ENCODE data around the gene EXOC2.

Gene EXOC2

DNA sequence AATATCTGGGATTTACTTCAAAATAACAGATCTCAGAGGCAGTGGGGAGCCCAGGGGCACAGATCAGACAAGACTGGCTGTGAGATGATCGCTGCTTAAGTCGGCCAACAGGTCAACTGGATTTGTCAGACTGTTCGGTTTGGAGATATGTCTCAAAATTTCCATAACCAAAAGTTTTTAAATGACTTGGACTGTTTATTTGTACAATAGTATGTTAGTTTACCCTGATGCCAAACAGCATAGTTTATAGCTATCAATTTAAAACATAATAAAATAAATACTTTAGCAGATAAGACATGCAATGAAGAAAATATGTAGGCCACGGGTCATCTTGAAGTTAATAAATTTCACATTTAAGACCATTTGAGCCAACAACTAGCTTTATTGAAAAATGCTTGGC is 174.7 kb downstream of the EXOC2 start:
- no peak for FAIRE-seq

DNA sequence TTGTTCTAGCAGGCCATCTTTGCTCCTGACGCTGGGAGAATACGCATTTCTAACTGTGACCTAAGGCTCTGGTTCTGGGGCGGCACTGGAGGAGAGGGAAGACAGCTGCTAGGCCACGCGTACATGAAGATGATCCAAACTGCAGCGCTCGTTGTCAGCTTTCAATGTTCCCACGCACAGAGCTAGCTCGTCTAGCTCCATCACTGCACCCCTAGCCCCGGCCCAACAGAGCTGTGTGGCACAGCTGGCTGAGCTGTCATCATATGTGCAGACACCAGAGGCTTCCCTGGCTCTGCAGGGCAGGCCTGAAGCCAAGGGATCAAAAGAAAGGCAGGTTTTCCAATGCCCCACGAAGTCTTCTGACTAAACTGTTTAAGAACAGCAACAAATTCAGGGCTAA is 176.7 kb downstream of the EXOC2 start:
- no peak for FAIRE-seq

DNA sequence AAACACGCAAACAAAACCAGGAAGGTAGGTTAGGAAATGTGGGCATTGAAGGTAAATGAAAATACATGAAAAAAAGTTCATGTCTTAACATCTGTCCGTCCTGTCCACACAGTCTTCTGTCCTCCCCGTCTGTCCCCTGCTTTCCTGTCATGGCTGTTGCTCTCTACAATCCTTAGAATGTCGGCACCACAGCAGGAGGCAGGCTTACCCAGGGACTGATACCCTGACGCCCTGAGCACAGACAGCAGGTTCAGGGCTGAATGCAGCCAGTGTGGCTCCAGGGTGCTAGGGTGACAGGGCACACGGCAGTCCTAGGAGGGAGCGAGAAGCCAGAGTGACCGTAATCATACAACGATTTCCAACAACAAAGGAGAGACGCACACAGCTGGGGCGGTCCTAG is 177.7 kb downstream of the EXOC2 start:
- FAIRE-seq = no peak

DNA sequence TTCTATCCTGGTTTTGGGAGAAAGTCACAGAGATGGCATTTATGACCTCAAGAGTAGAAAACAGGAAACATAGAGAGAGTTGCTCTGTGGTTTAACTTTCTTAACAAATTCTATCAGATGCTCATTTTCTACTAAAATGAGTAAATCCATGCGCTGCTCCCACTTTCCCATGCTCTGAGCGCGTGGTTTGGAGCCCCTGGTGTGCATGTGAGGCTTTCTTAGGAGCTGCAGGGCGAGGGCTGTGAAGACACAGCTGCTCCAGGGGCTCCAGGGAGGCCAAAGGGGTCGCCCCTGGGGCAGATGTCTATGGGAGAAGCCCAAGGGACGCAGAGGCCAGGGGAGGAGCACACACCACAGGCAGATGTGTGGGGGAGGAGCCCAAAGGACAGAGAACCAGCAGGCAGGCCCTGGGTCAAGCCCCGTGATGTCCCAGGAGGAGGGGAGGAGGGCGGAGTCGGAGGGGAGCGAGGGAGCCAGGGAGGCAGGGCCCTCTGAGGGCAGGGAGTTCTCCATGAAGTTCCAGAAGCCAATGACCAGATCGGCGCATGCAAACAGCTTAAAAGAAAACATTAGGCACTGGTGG is 178.5 kb downstream of the EXOC2 start:
- no peak for FAIRE-seq

DNA sequence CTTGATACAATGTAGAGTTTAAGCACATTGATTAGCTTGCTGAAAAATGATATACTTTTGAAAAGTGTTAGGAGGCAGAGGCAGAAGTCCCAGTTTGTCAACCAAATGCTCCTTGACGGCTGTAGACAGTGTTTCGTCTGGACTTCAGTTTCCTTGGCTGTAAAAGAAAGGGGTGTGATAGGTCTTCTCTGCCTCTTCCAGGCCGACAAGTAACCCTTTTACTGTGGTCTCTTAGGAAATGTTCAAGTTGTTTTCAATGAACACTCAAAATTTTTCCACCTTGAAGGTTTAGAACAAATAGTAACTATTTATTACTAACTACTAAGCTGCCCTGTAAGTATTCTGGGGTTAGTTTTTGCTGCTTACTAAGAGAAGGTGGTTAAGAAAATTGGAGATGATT is 179.0 kb downstream of the EXOC2 start:
- no peak for FAIRE-seq

DNA sequence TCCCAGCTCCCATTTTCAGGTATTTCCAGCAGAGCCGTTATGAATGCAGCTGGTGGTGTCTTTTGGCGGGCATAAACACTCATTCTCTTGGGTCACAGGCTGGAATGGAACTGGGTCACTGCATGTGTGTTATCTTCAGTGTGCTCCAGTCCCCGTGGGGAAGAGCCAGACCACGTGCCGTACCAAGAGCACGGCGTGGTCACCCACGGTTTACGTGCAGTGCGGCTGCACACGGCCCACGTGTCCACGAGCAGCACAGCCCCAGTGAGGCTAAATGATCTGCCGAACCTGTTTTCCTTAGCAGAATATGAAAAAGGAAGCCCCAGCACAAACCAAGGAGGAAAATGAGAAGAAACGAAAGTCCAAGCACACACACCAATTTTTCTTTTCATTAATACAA is 179.9 kb downstream of the EXOC2 start:
- no peak for FAIRE-seq

DNA sequence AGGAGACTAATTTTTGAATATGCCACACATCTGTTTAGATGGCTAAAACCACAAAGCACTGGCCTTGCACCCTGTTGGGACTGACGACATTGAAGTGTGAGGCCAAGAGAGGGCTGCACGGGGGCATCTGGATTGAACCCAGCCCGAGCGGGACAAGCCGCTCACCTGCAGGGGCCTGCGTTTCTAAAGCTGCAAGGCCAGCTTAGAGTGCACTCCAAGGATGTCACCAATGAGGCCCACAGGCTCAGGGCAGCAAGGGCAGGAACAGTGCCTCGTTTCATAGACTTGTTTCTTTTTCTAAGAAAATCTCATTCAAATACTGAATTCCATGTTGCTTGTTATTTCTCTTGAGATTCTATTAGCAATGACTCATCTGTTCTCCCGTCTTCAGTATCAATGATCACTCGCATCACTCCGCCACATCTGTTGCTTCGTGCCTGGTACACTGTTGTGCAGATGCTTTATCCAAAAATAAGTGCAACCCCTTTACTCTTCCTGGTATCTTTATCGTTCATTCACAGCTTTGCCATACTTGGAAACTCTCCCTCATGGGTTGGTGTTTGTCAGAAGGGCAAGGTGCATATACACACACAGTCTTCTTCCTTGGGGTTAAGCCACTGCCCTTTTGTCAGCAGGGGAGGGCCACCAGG is 181.3 kb downstream of the EXOC2 start:
- no peak for FAIRE-seq

DNA sequence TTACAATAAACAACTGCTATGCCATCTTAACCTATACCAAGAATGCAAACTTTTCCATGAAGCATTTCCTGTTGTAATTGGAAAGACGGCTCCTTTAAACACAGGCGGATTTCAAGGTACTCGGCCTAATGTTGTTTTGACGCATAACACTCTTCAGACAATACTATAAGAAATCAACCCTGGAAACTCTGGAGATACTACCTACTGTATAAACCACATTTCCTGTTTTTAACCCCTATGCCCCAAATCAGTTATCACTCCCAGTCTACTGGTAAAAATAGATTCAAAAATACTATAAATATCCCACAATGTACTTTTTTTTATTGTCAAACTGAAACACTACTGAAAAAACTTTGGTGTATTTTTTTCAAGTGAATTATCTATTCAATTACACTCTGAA is 183.3 kb downstream of the EXOC2 start:
- FAIRE-seq = no peak

DNA sequence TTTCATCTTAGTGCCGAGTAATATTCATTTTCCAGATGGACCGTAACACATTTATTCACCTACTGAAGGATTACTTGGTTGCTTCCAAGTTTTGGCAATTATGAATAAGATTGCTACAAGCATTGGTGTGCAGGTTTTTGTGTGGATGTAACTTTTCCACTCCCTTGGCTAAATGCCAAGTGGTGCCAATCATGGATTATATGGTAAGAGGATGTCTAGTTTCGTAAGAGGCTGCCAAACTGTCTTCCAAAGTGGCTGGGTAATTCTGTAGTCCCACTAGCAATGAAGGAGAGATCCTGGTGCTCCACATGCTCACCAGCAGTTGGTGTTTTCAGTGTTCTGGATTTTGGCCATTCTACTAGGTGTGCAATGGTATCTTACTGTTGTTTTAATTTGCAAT is 184.3 kb downstream of the EXOC2 start:
- no peak for FAIRE-seq

DNA sequence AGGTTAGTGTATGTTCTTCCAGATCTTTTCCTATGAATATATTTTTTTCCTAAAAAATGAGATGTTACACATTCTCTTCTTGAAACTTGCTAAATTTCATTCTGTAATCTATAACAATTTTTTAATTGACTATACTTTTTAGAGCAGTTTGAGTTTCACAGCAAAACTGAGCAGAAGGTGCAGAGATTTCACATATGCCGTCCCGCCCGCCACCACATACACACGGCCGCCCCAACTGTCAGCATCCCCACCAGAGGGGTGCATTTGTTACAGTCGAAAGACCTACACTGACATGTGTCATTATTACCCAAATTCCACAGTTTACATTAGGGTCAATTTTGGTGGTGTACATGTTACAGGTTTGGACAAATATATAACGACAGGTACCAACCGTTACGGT is 184.9 kb downstream of the EXOC2 start:
- FAIRE-seq = no peak

DNA sequence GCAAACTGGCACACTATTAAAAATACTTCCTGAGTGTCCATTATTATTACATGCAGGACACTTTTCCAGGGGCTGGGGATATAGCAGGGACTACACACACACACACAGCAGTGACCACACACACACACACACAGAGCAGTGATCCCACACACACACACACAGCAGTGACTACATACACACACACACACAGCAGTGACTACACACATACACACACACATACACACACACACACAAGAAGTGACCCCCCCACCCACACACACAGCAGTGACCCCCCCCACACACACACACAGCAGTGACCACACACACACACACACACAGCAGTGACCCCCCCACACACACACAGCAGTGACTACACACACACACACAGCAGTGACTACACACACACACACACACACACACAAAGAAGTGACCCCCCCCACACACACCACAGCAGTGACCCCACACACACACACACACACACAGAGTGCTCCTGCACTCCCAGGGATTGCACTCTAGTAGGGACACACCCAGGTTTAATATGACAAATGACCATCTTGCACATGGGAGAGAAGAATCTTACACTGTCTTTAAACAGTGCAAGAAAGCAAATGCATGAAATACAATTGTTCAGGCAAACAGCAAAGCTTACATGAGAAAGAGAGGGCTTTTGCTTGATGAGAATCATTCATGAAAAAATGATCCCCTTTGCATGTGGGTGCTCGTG is 185.9 kb downstream of the EXOC2 start:
- FAIRE-seq = no peak

DNA sequence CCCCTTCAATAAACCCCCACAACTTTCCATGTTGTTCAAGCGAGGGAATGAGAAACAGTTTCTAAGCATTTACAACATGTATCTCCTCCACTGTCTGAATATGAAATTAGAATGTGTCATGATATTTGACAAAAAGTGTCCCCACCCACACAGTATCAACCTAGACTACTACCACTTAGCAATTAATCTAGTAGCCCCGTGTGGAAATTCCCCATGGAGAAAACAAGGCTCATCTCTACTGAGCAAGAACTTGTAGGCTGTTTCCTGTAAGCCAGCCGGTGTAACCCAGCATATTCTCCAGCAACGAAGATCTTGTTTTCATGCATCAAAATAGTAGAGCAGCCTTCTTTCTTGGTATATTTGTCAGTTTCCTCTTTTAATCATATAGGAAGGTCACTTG is 186.4 kb downstream of the EXOC2 start:
- no peak for FAIRE-seq

DNA sequence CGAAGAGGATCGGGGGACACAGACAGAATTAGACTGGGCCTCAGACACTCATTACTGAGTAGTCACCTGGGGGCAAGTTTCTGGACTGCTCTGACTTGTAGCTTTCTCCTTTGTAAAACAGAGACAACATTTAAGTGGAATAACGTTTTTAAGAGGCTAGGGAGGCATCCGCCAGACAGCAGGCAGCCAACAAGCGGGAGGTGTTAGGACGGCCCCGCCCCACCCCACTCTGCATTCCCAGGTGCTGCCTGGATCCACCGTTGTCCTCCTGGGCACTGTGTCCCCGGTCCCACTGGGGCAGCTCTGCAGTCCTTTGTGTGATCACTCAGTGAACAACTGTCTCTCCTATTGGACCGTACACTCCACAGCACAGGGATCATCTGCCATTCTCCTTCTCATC is 187.6 kb downstream of the EXOC2 start:
- FAIRE-seq = no peak

DNA sequence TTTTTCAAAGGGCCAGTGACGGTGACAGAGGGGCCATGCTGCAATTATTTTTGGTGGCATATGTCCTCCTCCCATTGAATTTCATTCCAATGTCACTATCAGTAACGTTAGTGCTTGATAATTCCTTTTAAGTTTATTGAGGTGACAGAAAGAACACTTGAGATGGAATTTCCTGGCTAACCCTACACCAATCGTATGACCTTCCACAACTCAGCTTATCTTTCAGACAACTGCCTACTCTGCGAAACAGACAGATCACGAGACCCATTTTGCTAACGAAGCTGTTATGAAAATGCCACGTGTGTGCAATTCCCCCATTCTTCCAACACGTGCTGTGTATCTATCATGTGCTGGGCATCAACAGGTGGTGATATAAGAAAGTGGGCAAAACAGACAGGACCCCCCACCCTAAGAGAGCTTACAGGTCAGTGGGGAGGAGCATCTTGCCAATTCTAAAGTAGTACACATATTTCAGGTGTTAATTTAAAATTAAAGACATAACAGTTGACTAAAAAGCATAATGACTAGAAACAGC is 188.4 kb downstream of the EXOC2 start:
- FAIRE-seq = no peak

DNA sequence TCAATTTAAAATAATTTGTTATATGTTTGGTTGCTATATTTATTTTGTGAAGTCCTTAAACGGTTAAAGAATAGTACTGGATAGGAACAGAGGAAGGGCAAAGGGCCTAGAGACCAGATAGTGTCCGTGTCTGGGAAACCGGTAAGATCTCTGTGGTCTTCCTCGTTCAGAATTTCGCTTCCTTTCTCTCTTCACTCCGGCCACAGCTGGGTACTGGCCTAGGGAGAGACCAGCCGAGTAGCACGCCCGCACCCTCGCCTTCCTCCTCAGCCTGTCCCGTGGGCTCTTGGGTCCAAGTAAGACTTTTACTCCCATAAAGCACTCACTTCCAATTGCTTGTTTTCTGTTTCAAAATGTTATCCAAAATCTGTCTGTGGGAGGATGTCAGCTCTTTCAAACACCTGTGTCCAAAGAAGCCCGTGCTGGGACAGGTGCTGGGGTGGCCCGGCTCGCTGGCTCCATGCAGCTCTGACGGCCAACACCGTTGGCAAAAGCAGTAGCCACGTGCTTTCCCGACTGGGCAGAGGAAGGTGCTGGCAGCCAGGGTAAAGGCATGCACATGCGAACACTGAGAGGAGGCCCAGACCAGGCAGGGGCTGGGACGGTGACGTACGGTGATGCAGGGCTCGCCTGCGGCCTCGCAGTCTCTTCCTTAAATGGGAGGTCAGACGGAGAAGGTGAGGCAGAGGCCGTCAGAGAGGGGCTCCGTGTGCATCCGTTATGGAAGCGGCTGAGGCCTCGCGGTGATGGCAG is 189.2 kb downstream of the EXOC2 start:
- no peak for FAIRE-seq

DNA sequence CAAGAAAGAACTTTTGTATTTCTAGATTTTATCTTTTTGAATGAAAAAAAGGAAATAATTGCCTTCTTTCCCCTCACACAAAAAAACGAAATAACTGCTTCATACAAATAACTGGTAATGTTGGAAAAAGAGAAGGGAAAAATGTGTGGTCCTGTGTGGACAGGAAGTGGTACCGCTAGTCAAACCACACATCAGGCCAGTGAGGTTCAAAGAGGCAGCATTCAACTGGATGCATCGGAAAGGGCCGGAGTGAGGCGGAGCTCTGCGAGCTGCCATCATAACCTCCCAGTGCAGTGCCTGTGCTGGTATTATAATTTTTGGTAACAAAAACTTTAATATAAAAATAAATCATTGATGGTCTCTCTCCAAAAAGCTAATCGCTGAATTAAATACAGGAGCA is 190.2 kb downstream of the EXOC2 start:
- FAIRE-seq = no peak

DNA sequence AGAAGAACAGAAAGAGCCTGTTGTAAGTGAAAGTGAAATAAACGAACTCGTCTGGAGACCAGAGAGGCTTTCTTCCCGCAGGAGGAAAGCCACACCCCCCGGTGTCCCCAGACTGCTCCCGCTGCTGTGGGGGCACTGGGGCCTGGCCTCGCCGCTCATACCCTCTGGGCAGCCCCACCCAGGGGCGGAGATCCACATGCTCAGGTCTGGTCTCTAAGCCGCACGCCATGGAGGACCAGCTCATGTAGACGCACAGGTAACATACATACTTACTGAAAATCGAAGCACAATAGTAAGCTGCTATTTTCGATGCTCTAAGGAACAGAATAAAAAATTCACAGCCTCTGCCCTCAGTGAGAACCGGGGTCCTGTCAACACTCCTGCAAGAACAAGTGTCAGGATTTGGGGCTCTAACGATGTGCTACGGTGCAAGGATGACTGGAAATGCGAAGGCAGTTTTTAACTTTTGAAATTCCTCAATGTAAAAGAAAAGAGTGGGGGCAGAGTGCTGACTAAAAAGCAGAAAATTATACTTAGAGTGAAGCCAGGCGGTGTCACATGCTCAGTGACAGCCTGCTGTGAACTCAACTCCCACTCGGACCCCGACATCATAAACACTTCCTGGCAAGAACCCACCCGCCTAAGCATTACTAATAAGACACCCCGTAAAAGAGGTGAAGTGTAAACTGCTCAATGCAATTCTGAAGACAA is 190.9 kb downstream of the EXOC2 start:
- no peak for FAIRE-seq

DNA sequence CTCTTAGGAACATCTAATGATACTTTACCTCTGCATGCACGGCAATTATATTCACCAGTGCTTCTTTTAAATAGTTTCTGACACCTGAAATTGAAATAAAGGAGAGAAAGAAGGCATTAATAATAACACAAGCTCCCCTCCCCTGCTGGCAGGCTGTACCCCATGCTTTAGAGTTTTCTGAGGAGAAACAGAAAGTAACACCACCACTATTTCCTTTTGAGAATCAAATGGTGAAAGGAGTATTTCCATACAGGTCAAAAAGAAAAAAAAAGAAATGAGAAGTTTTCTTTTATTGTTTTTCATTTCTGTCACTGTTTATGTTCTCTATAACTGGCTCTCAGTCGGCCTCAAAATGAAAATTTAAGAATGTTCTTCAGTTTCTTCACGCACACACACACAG is 193.3 kb downstream of the EXOC2 start:
- FAIRE-seq = no peak

DNA sequence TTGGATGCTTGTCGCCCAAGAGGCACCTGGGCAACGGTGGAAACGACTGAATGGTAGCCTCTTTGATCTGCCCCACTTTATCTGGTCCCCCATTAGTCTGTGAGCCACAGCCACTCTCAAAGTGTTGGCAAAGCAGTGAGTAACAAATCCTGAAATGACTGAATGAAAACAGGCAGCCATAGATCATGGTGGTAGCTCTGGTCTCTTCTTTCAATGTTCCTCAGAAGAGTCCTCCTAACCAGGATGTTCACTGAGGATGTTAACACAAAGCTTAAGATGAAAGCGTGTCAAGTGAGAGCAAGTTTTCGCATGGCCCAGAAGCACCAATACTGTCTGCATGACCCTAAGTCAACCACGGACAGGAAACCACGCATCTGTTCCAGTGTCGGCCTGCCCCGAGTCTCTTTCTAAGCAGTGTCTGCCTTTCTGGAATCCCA is 194.1 kb downstream of the EXOC2 start:
- no peak for FAIRE-seq

DNA sequence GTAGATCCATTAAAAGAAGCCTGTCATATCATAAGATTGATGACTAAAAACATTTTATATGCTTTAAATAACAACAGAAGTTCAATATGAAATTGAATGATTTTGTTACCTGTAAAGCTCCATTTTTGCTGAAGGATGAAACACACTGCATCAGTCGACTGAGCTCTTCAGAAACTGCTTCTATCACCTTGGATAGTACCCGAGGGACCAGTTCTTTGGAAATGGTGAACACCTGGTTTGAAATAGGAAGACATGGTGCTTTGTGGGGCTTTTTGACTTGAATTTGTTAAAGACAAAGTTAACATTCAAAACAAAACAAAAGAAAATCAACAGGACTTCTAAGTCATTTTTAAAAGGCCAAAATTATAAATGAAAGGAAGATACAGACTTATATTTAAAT is 195.7 kb downstream of the EXOC2 start:
- no peak for FAIRE-seq

DNA sequence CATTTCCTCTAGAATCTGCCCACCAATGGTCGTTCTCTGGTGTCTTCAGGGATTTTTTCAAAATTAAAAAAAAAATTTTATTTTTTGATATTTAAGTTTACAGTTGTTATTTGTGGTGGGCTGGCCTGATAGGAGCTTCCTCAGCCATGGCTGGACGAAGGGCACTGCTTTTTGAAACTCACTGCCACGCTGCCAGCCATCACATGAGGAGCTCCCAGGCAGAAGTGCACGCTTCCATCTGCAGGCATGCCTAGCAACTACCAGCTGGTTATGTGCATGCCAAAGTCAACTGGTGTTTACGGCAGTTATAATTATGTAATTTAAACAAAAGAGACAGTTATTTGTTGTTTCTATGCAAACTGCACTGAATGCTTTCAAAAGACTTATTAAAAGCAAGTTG is 196.3 kb downstream of the EXOC2 start:
- no peak for FAIRE-seq

DNA sequence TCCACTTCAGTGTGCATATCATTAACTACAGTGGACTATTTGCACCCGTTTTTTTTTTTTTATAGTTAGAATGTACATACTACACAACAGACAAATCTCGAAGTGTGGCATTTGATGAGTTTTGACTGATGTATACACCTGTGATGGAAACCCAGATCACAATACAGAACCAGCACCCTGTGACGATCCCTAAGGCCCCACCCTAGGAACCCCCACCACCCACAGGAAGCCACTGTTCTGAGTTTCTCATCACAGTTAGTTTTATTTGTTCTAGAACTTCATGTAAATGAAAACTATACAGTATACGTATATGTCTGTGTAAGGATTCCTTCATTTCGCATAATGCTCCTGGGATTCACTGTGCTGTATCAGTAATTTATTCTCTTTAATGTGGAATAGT is 198.5 kb downstream of the EXOC2 start:
- FAIRE-seq = no peak

DNA sequence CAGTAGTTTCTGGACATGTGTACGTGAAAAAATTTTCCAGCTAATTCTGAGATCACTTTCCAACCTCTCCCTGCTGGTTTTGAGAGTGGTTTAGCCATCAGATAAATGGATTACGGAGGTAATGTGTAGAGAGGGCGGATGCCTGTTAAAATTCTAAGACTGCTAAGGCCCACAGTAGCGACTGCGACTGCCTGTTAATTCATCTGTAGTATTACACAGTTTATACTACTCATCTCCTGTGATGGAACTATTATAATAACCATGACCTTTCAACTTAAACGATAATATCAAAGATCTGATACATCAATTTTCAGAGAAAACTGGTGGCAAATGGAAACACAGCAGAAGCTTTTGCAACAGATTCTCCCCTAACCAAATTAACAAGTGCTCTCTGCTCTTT is 199.1 kb downstream of the EXOC2 start:
- no peak for FAIRE-seq
